GM10847 (cell line): ENCODE measurements around the gene ACOT8.

Experiments used
- POLR2A ChIP-seq: IDR thresholded peaks from 2 replicates; pipeline ENCODE4 v1.6.1; 2011; ENCODE audit not compliant: insufficient read length; ENCODE audit errors: extremely low read depth

The ACOT8 gene

DNA sequence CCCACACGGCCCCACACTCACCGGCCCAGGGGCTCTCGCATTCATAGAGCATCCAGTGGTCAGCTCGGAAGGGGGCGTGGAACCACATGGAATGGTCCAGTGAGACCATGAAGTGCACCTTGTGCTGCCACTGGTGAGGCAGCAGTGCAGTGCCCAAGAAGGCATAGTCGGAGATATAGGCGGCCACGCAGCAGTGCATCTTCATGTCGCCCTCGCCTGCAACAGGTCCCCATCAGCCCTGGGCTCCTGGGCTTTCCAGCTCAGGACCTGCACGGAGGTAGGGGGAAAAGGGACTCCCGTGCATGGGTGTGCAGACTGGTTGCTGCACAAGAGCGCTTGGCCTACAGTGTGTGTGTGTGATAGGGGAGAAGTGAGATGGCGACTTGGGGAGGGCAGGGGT lies 13.7 kb downstream of the ACOT8 start:
- no peak for TF ChIP-seq POLR2A

DNA sequence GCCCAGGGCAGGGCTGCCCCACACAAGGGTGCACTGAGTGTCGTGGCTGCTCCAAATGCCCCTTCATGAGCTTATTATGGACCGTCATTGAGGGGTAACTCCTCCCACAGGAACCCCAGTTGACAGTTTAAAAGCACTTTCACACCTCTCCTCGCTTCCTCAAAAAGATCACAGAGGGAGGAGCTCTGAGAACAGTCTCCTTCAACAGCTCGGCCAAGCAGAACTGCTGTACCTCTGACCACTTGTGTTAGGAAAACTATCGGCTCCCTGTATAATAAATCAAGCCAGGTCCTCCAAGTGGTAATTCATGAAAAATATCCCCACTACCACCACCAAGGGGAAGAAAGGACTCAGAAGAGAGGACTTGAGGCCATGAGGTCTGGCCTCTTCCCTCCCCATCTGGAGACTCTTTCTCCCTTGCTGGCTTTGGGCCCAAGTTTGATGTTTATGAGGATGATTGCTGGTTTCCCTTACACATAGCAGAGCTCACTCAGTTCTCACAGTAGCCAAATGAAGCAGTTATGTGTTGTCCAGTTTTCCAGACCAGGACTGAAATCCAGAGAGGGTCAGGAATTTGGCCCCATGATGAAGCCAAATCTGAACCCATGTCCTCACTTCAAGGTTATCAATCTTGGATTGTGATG lies 14.9 kb downstream of the ACOT8 start:
- TF ChIP-seq POLR2A = no peak

DNA sequence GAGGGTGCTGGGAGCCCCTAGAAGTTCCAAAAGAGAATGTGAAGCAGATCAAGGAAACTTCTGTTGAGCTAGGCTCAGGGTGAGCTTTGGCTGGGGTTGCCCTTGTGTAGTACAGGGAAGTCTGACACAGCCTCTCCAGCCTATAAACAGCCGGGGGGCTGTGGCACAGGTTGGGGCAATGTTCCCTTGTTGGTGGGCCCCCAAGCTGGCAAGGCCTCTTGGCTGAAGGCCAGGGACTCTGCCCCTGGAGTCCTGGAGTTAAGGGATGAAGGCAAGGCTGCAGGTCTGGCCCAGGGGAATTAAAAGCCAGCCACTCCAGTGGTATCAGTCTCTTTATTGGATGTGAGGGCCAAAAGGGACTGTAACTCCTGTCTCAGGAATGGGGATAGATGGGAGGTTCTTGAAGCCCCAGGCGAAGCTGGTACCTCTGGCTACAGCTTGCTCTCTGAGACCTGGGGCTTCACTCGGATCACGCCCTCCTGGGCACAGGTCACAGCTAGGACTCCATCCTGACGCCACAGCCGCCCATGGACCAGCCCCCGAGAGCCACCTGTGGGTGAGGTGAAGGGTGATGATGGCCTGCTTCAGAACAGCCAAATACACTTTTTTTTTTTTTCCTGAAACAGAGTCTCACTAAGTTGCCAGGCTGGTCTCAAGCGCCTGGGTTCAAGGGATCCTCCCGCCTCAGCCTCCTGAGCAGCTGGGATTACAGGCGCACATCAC lies 15.6 kb downstream of the ACOT8 start:
- TF ChIP-seq POLR2A = no peak

DNA sequence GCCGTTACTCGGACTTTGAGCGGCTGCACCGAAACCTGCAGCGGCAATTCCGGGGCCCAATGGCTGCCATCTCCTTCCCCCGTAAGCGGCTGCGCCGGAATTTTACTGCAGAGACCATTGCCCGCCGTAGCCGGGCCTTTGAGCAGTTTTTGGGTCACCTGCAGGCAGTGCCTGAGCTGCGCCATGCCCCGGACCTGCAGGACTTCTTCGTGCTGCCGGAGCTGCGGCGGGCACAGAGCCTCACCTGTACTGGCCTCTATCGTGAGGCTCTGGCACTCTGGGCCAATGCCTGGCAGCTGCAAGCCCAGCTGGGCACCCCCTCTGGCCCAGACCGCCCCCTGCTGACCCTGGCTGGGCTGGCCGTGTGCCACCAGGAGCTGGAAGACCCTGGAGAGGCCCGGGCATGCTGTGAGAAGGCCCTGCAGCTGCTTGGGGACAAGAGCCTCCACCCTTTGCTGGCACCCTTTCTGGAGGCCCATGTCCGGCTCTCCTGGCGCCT lies 16.4 kb downstream of the ACOT8 start:
- no peak for TF ChIP-seq POLR2A

DNA sequence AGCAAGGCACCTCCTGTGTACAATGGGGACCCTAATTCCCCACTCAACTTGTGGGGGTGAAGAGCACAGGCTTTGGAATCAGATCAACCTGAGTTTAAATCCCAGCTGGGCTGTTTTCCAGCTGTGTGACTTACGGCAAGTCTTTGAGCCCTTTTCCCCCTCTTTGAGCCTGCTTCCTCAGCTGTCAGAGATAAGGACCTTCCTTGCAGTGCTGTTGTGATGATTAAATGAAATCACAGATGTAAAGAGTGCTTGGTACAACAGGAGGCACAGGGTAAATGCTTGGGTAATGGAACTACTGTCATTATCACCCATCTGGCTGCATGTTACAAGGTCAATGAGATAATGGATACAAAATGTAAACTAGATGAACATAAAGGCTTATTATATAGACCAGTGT lies 20.4 kb downstream of the ACOT8 start:
- TF ChIP-seq POLR2A = no peak

DNA sequence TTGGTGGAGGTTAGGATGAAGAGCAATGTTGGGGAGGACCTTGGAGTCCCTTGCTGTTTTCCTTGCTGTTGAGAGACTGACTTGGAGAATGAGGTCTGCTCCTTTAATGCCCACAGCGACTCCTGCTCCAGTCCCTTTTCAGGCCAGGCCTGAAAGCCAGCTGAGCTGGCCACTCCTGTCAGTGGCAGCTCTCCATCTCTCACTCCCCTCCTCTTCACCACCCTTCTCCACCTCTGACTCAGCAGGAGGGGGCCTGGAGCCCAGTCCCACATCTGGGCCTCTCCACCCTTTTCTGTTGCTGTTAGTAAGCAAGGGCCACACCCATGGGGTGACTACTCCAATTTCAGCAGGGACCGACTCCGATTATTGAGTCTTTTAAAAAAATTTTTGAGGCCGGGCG lies 21.4 kb downstream of the ACOT8 start:
- no peak for TF ChIP-seq POLR2A

DNA sequence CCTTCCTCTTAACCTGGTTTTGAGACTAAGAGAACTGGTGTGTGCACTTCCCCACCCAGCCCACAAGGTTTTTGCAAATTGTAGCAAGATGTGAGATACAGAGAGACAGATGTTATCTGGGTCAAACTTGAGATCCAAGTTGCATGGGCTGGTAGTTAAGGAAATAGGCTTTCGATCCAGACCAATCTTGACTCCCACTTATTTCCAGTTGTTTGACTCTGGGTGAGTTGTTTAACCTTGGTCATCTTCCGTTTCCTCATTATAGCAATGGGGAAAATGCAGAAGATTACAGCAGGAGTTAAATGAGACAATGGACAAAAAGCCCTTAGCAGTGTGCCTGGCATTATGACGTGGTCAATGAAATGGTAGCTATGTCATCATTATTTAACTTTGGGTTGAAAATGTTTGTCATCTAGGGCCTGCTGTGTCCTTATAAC lies 21.8 kb downstream of the ACOT8 start:
- TF ChIP-seq POLR2A = no peak

DNA sequence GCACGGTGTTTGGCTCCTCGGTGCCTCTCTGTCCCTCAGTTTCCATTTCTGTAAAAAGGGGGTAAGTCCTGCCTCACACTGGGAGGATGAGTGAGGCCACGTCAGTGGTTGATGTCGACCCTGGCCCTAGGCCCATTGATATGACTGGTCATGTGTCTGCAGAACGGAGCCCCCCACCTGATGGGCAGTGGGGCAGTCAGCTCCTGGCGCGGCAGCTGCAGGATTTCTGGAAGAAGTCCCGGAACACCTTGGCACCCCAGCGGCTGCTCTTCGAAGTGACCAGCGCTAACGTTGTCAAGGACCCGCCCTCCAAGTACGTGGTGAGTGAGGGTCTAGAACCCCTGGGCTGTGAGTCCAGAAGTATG lies 22.4 kb downstream of the ACOT8 start:
- TF ChIP-seq POLR2A = no peak

DNA sequence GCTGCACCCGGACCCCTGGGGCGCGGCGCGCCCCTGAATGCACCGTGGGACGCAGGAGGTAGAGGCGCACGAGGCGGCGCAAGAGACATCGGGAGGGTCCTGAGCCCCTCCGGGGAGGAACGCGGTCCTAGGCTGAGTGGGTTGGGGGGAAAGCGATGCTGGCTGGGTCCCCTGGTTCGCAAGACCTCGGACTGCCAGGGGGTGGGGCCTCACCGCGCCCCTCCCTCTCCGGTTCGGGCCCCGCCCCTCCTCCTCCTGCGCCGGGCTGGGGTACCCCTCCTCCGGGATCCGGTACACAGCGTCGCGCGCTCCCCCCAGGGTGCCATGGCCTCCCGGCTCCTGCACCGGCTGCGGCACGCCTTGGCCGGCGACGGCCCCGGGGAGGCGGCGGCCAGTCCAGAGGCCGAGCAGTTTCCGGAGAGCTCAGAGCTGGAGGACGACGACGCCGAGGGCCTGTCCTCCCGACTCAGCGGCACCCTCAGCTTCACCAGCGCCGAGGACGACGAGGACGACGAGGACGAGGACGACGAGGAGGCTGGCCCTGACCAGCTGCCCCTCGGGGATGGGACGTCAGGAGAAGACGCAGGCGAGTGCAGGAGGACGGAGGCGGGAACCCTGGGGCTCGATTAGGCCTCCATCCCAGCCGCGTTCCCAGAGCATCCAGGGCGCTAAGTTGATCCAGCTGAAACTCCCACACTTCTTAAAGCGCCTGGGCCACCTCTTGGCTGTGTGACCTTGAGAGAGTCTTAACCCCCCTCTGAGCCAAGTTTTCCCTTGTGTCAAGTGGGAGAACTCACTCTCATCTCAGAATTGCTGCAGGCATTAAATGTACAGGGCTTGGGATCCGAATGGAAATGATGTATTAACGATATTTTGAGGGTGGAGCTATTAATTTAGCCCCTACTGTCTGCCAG lies 23.1 kb downstream of the ACOT8 start:
- no peak for TF ChIP-seq POLR2A

DNA sequence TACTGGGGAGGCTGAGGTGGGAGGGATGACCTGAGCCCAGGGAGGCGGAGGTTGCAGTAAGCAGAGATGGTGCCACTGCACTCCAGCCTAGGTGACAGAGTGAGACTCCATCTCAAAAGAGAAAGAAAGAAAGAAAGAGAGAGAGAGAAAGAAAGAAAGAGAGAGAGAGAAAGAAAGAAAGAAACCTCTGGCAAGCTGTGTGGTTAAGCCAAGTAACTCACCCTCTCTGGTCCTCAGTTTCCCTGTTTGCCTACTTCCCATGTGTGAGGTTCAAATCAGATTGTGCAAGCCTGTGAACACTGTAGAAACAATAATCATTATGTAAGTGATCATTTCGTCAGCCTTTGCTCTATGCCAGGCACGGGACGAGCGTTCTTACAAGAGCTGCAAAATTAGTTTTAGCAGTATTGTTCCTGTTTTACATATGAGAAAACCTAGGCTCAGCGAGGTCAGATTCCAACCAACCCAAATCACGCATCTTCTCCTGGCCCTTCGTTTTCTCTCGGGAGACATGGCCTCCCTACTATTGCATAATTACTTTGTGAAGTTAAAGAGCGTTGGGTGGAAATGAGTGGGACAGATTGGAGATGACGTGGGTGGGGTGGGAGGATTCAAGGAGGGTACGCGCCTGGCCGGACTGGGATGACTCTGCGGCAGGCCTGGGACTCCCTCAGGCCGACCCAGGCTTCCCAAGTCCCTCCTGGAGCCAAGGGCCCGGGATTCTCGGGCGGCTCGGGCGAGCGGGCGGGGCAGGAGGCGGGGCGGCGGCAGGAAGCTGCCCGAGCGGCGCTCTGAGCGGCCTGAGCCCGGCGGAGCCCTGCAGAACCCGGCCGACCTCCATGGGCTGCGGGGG lies 23.9 kb downstream of the ACOT8 start, which contains the start of gene SNX21:
SNX21 (plus strand) TSS at position 770 of the 853 bp plus-strand sequence. CDS start 121 bp downstream, outside the sequence.
- TF ChIP-seq POLR2A = no peak

DNA sequence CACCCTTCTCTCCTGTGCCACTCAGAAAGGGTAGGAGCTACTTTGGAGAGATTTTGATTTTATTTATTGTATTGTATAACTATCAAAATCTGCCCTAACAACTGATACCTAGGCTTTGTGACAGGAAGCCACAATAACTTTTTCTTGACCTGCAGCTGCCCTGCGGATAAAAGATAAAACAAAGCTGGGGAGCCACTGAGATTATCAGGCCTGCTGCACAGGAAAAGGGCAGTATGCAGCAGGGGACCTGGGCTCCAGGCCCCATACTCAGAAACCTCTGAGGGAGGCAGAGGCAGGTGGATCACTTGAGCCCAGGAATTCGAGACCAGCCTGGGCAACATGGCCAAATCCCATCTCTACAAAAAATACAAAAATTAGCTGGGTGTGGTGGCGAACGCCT lies 24.6 kb downstream of the ACOT8 start:
- no peak for TF ChIP-seq POLR2A

DNA sequence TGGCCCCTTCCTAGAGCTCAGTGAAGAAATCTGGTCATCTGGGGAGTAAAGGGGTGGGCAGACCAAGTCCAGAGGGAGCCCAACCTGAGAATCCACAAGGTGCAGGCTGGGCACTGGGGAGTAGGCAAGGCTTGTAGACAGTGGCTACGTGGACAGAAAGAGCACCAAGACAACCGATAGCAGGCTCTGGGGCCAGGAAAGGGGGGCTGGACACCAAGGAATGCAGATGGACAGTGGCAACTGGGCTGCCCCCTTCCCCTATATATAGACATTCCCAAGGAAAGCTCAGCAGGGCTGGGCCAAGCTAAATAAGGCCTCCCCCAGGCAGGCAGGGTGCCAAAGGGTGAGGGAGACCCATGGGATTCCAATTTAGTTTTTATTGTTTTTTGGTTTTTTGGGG lies 28.6 kb downstream of the ACOT8 start:
- no peak for TF ChIP-seq POLR2A

DNA sequence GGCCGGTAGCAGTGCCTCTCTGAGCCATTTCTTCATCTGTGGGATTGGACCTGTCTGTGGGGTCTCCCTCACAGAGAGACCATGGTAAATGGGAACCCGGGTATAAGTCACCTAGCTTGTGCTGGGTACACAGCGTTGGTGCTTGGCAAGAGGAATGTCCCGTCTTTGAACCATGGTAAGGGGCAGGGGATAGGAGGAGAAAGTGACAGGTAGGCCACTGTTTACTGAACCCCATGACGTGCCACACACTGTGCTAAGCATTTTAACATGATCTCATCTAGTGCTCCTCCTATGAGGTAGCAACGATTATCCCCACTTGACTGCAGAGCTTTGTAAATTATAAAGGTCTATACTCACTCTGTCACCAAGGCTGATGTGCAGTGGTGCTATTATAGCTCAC lies 29.5 kb downstream of the ACOT8 start:
- no peak for TF ChIP-seq POLR2A

DNA sequence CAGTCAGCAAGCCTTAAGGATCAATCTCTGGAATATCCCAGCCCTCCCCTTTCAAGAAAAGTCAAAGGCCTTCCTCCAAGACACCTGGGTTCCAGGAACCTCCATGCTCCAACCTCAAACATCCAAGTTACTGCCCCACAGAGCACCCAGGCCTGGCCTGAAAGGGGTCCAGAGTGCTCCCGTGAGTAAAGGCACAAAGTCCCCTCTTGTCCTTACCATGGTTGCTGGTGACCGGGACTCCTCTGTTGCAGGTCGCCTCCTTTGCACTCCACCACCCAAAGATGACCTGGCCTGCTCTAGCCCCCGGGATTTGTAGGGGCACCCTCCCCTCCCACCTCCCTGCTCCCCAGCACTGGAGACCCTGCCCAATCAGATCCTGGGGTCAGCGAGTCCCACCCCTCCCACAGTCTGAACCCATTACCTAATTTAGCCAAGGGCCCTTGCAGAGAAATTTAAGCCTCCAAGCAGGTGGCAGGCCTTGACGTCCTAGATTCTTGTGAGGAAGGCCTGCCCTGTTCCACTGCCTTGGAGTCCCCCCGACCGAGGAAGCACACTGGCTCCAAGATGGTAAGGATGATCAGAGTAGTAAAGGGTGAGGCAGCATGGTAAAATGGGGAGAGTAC lies 30.1 kb downstream of the ACOT8 start, which contains the start of gene TNNC2:
TNNC2 (minus strand) TSS at position 283 of the 623 bp plus-strand sequence; CDS start at position 219, 64 bp downstream.
- TF ChIP-seq POLR2A = no peak
